ENCODE data around the gene BARX1.
"Not testable (repeated sequence)": the region's sequence is repeated elsewhere in the genome, so short reads cannot be mapped to it uniquely, and the experiment has no call there.

Gene BARX1

DNA sequence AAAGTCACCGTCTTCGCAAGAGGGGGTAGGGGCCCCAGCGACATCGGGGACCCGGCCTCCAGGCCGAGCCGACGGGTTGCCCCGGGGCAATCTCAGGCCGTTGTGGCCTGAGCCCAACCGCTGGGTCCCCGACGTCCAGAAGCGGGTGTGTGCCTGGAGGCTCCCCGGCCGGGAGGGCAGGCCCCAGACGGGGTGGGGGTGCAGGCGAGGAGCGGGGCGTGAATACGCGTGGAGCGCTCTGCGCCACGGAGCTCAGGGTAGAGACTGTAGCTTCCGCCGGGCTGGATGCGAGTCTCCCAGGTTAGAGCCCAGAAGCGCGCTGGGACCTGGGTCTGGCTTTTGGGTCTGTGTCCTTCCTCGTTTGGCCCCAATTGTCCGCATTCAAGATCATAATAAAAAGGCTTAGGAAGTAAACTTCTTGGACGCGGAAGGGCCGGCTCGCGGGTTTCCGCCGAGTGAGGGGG lies 3.5 kb downstream of the BARX1 start:
- no peak for DNase-seq (ENCODE audit: low read depth in 2 of 2)

DNA sequence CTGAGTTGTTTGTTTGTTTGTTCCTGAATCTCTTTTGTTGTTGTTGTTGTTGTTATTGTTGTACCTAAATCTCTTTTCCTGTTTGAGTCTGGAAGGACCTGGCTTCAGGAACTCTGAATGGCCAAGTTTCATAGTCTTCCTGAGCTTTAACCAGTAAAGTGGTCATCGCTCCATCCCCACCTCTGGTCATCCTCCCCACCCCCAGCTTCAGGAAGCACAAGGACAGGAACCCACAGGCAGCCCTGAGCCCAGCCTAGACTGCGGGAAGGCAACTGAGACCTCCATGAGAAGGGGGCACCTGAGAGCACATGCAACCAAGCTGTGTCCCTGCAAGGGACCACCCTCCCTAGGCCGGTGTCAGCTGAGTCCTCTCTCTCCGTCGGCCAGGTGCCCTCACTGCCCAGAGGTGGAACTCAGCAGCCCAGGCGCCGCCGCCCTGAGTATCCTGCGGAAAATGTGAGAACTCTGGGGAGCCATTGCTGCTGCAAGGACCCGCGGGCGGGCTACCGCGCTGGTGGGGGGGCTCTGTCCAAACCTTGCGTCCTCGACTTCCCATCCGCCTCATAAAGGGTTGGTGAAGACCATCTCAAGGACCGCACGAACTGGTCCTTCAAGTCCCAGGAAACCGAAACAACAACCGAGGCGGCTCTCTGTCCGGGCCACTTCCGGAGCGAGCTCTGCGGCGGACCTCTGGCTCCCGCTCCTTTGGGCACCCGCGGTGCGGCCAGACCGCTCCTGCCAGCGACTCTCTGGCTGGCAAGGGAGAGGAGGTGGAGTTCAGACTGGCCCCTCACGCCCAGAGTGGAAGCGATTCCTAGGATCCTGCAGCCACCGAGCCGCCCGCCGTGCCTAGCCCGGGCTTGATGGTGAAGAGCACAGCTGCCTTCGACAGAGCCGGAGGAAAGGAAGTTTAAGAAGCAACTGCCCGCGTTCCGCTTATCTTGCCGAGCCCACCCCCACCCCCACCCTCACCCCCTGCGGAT lies 4.2 kb downstream of the BARX1 start:
- DNase-seq (ENCODE audit: low read depth in 2 of 2) = no peak

DNA sequence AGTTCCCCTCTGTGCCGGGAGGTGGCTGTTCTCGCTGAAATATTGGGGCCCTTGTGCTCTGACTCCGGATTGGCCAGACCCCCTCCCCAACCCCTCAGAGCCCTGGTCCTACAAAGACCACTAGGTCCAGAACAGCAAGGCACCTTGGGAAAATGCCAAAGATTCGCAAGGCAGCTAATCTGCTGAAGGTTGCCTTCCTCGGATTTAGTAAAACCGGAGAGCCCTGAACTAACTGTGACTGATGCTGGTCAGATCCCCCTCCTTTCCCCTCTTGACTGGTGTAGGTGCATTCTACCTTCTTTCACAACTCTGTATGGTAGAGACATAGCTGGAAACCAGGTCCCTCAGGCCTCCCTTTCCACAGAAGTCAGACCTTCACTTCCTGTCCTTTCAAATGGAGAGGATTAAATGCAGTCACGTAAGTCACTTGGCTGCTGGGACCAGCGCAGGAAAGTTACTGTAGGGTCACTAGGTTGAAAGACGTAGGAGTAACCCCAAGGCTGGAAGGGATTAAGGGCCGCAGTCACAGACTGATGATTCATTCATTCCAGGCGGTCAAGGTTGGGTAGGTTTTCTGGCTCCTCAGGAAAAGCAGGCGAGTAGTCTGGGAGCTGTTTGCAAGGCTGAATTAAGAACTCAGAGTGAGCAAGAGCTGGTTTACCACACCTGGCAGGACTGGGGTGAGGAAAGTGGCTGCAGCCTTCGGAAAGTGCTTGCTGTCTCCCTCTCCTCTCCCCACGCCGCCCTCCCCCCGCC lies 5.3 kb downstream of the BARX1 start:
- DNase-seq (ENCODE audit: low read depth in 2 of 2) = no peak

DNA sequence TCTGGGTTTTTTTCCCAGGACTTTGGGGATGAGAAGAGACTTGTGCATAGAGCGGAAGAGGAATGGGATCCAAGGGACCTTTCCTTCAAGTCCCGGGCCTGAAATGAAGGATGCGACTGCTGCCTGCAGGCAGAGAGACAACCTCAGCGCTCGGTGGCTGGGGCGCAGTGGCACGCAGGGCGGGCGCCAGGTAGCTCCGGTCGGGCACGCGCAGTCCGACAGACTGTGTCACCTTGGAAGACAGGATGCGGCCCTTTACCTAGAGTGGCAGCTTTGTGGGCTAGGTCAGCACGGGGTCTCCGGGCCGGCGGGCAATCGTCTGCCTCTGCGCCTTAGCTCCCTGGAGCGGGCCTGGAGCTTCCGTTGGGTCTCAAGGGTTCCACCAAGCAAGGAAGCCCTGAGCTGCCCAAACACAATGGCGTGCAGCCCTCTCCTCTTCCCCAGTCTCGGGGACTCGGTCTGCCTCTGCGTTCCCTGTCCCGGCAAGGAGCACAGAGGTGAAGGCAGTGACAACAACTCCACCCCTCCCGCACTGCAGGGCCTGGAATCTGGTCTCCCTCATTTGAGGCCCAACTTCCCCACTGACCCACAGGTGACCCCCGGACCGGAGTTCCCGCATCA lies 6.0 kb downstream of the BARX1 start:
- no peak for DNase-seq (ENCODE audit: low read depth in 2 of 2)

DNA sequence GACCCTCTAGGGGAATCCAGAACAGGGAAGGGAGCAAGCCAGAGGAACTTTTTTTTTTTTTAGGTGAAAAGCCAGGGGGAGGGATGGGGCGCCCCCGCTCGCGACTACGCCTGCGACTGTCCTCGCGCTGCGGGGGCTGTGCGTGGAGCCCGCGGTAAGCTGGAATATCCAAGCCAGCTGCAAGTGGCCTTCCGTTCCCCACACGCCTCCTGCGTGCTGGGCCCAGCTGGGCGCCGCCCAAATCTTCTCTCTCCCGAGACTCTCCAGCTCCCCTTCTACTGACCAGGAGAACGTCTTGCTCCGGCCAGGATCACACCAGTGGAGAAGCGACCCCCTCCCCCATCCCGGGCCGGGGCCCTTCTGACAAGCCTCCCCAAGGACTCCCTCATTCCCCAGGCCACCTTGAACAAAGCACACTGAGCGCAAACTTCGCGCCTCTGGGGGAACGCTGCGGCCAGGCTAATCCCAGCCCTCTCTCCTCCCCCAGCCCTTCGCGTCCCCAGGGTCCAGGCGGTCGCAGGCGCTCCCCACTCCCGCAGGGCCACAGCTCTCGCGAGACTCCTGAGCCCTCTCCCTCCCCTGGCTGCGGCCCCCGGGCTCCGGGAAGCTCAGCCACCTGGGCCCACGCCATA lies 6.6 kb downstream of the BARX1 start:
- no peak for DNase-seq (ENCODE audit: low read depth in 2 of 2)

DNA sequence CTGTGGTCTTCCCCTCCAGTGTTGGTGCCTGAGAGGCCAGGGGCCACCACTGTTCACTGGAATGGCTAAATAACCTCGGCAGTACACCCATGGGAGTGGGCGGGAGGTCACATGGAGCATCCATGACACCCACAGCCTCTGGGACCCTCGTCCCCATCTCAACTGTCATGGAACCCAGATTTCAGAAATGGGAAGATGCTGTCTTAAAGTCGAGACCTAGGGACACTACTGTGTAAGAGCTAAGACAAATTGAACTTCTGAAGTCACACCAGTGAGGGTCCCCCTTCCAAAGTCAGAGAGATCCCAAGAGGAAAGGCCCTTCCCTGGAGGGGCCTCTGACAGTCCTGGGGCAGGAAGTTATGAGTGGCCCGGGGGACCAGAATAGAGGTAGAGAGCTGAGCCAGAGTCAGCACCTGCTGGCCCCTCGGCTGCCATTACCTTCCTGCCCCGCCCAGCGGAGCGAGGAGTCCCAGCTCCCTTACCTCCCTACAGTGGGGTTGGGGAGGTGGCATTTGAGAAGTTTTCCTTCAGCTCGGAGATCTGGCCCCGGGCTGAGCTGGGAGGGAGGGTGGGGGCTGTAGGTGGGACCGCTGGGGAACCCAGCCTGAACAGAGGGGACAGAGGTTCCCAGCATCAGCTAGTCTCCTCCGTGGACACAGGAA lies 7.6 kb downstream of the BARX1 start:
- DNase-seq (ENCODE audit: low read depth in 2 of 2) = no peak

DNA sequence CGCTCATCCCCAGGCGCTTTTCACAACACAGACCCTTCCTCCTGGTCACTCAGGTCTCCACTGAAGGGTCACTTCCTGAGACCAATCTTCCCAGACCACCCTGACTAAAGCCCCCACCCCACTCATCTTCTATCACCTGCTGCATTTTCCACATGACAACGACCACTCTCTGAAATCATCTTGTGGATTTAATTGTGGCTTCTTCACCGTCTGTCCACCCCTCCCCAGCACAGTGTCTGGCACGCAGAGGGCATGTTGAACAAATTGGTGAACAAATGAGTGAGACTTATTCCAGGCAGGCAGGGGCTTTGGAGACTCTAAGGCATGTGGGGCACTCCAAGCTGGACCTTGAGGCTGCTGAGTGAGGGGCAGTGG lies 8.8 kb downstream of the BARX1 start:
- DNase-seq (ENCODE audit: low read depth in 2 of 2) = no peak

DNA sequence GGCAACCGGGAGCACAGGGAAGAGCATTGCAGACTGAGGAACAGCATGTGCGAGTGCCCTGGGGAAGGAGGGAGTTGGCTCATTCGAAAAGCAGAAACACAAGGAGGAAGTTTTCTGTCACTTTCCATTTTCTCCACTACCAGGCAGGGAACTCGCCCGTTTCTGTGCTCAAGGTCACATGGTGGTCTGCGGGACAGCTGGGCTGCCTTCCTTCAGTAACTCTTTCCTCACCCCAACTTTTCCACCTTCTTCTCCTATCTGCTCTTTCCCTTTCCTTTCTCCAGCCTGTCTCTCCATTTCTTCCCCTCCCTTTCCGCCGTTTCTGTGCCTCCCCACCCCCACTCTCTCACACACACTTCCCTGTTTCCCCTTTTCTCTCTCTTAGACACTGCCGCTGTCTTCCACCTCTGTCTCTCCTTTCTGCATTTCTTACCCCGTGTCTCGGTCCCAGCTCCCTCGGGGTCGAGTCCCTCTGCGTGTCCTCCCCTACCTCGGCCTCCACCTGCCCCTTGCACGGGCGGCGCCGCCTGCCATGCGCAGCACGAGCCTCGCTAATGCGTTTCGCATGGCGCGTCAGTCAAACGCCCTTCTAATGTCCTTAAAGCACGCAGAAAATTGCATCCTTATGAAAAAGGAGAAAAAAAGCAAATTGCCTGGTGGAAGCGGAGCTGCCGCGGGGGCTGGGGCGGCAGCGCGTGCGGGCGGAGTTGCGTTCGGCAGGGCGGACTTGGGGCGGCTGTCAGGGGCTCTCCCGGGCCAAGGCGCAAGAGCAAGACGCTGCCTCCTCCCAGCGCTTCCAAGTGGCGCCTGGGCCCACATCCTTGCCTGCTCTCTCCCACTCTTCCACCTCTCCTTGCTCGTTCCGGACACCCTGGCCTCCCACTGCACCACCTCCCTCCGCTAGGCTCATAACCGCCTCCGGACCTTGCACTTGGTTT lies 9.5 kb downstream of the BARX1 start:
- DNase-seq (ENCODE audit: low read depth in 2 of 2) = no peak

DNA sequence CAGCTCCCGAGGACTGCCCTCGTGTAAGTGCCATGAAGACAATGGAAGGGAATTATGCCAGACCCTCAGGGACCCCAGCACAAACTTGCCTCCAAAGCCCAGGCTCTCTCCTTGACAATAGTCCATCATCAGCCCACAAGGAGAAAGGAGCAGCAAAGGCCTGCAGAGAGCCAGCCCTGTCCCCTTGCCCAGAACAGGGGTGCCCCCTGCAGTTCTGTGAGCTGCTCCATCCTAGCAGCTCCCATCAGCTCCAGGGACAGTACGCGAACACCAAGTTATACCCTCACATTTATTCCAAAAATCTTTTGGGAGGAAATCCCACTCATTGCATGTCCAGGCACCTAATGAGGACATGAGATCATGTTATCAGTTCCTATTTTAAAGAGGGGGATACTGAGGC lies 11.1 kb downstream of the BARX1 start:
- DNase-seq (ENCODE audit: low read depth in 2 of 2) = no peak

DNA sequence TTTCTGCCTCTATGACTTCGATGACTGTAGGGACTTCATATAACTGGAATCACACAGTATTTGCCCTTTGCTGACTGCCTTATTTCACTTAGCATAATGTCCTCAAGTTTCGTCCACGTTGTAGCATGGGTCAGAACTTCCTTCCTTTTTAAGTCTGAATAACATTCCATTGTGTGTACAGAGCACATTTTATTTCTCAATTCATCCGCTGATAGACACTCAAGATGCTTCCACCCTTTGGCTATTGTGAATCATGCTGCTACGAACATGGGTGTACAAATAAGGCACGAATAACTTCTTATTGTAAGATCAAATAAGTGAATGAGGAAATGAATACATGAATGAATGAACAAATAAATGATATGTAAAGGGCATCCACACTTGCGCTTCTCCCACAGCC lies 13.0 kb downstream of the BARX1 start:
- no peak for DNase-seq (ENCODE audit: low read depth in 2 of 2)

DNA sequence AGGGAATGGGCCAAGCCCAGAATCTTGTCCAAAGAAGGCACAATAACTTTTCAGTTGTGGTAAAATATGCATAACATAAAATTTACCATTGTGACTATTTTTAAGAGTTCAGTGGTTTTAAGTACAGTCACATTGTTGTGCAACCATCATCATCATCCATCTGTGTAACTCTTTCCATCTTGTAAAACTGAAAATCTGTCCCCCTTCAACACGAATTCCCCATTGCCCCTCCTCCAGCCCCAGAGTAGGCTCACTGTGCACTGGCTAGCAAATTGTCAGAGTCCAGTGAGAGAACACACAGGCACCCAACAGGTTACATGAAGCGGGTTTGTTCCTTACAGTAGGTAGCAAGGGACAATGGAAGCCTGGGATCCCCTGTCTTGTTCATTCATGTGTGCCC lies 13.7 kb downstream of the BARX1 start:
- no peak for DNase-seq (ENCODE audit: low read depth in 2 of 2)

DNA sequence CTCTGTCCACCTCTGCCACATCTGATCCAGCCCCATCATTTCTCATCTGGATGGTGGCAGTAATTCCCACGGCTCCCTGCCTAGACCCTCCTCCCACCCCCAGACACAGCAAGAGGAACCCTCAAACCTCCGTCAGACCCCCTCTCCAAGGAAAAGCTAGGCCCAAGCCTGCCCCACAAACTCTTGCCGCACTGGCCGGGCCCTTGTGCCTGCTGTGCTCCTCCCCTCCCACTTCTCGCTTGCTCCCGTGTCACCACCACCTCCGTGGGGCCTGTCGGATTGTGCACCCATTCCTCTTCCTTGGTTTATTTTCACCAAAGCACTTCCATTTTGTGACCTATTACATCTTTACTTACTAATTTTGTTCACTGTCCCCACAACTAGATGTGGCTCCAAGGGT lies 14.2 kb downstream of the BARX1 start:
- no peak for DNase-seq (ENCODE audit: low read depth in 2 of 2)

DNA sequence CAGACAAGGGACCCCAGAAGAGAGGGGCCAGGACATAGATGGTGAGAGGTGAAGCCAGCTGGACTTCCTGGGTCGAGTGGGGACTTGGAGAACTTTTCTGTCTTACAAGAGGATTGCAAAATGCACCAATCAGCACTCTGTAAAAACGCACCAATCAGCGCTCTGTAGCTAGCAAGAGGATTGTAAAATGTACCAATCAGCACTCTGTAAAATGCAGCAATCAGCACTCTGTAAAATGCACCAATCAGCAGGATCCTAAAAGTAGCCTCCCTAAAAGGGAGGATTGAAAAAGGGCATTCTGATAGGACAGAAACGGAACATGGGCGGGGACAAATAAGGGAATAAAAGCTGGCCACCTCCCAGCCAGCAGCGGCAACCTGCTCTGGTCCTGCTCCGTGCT lies 15.6 kb downstream of the BARX1 start:
- not testable (repeated sequence) for DNase-seq (ENCODE audit: low read depth in 2 of 2)

DNA sequence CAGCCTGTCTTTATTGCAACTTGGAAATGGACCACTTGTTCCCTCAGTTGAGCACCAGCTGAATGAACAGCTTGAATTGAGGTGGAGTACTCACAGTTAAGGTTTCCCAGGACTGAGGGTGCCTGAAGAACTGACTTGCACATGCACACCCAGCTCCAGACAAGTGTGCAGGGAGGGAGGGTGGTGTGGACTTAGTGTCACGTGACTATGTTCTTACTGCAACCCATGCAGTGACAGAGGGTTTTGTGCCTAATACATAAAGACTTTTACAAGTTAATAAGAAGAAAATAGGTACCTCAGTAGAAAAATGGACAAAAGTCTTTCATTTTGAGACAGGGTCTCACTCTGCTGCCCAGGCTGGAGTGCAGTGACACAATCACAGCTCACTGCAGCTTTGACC lies 18.0 kb downstream of the BARX1 start:
- DNase-seq (ENCODE audit: low read depth in 2 of 2) = no peak

DNA sequence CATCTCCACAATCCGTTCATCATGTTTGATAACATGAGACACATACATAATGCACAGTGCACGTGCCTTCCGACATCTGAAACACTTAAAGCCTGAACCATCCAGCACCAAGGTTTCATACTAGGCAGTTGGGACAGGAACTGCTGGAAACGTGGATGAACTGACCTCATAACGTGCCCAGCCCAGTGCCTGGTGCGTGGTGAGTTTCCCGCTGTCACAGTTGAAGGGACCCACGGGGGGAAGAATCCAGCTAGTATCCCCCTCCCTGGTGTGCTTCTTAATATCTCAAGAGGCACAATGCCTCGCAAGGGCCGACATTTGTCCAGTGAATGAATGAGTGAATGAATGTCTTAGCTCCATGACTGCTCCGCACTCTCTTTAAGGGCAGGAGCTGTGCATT lies 23.2 kb downstream of the BARX1 start:
- no peak for DNase-seq (ENCODE audit: low read depth in 2 of 2)

DNA sequence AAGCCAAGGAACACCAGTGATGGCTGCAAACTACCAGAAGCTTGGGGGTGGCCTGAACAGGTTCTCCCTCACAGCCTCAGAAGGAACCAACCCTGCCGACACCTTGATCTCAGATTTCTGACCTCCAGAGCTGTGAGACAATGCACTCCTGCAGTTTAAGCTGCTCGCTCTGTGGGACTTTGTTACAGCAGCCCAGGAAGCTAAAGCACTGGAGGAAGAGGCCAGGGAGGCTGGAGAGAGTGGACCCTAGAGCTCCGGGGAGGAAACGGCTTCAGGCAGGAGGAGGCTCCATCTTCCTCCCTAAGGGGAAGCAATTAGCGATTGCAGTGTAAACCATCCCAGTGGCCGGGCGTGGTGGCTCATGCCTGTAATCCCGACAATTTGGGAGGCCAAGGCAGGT lies 25.1 kb downstream of the BARX1 start:
- no peak for DNase-seq (ENCODE audit: low read depth in 2 of 2)

DNA sequence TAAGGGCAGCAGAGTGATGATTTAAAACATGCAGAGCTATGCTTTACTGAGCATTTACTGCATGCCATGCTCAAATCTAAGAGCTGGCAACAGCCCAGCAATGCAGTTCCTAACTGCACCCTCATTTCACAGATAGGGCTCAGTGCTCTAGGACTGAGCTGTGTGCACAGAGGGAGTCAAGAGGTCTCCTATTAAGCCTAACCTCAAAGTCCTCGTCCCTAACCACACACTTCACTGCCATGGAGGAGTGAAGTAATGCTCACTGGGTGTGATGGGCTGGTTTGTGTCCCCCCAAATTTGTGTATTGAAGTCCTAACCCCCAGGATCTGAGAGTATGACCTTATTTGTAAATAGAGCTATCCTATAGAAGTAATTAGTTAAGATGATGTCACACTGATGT lies 25.9 kb downstream of the BARX1 start:
- no peak for DNase-seq (ENCODE audit: low read depth in 2 of 2)

DNA sequence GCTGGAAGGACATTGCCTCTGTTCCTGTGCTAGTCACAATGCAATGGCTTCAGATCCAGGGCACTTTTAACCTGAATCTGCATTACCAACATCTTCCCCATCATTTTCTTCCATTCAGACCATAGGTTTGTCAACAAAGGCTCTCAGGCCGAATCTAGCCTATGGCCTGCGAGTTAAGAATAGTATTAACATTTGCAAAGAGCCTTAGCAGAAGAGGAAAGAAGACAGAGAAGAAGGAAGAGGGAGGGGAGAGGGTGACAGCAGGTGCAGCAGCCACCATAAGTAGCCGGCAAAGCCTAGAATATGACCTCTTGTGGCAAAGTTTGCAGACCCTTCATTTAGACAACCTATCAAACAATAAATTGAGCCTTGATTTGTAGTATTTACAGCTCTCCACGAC lies 32.6 kb downstream of the BARX1 start:
- DNase-seq (ENCODE audit: low read depth in 2 of 2) = no peak

DNA sequence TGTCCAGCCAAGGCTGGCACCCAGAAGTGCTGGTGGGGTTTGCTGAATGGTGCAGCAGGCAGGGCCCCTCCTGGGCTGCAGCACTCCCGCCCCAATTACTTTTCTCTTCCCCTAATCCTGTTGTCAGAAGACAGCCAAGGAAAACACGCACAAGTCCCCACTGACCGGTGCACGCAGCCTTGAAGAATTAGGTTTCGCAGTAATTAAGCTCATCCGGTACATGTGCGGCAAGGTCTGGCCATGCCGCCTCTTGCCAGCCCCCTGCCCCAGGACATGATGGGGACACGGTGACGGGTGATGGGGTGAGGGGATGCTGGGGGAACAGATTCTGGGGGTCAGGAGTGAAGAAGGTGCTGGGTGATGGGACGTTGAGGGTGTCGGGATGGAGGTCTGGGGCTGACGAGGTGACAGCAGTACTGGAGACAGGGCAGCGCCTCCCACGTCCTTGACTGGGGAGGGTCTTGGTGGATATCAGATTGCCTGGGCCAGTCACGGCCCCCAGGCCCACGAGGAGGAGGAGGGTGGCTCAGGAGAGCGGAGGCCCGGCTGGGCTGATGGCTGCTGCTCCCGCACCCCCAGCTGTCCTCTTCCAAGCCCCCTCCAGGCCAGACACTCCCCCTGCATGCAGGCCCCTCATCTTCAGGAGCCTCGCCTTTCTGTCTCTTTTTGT lies 34.9 kb downstream of the BARX1 start:
- no peak for DNase-seq (ENCODE audit: low read depth in 2 of 2)

DNA sequence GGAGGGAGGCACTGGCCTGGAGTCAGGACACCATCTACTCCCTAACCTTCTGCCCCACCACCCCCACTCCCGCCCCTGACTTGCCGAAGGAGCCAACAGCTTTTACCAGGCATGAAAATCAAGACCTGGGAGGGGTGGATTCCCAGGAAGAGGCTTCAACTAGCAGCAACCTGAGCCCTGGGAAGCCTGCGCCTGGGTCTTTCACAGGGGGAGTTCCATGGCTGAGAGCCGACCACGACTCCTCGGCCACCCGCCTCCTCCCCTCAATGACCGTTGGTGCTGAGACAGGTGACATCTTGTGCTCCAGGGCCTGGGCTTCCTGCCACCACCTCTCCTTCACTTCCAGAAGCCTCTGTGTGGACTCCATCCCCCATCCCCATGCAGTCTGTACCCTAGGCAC lies 37.1 kb downstream of the BARX1 start:
- DNase-seq (ENCODE audit: low read depth in 2 of 2) = no peak
